ENCODE measurements around the gene ABL2. TPM values are rescaled to one million over a fixed set of nuclear protein-coding genes. Genes with fewer than 3 reads are reported as not detected.

ABL2 gene
- total RNA-seq, 2 experiments from 2014 or later, result 15.8 to 16.4 TPM

GRCh38 chr1:179154437-179154836, 75.0 kb downstream of the ABL2 start:
- Mint-ChIP-seq H3K27ac (no peak overlapping the region), H3K9me3 (peaks cover 2% of the 10 kb centered on the region), H3K27me3 (no peaks in the 10 kb centered on the region), H3K4me1 (ENCODE audit: low read depth) (peaks cover 29% of the 10 kb centered on the region), H3K4me3 (no peak overlapping the region), H3K36me3 (ENCODE audit: low read depth) (peaks cover 14% of the 10 kb centered on the region)
- no peak for ATAC-seq (ENCODE audit: poor library complexity)
- intact Hi-C loops (cut with DNase I, micrococcal nuclease), result no loop called here
- Histone ChIP-seq H3K4me3 (ENCODE audit: low read length) (no peak overlapping the region), H3K36me3 (ENCODE audit: insufficient read depth, low read length) (no peaks in the 10 kb centered on the region), H3K27me3 (ENCODE audit: control insufficient read depth in 1 of 2, insufficient read depth in 2 of 2, low read length in 2 of 2) (no peaks in the 10 kb centered on the region), H3K27ac (ENCODE audit: low read depth in 1 of 2, low read length in 2 of 2) (no peak overlapping the region), H3K4me1 (ENCODE audit: insufficient read depth, low read length) (no peaks in the 10 kb centered on the region), H3K9me3 (ENCODE audit: control insufficient read depth in 1 of 2, insufficient read depth in 1 of 2, low read length in 2 of 2) (no peaks in the 10 kb centered on the region)
- ChIA-PET CTCF (no interaction called here), POLR2A (no interaction called here)
- no peak for DNase-seq
- no peak for TF ChIP-seq CTCF (IDR thresholded peaks at IDR 0.05)

GRCh38 chr1:179153217-179153616, 76.3 kb downstream of the ABL2 start:
- Mint-ChIP-seq H3K27ac (no peak overlapping the region), H3K9me3 (peaks cover 2% of the 10 kb centered on the region), H3K4me3 (no peak overlapping the region), H3K4me1 (ENCODE audit: low read depth) (peaks cover 29% of the 10 kb centered on the region), H3K27me3 (no peaks in the 10 kb centered on the region), H3K36me3 (ENCODE audit: low read depth) (peaks cover 21% of the 10 kb centered on the region)
- no peaks in the 10 kb centered on the region for H3K36me3 ChIP-seq (ENCODE audit: insufficient read depth, low read length)
- no peaks in the 10 kb centered on the region for H3K9me3 ChIP-seq (ENCODE audit: control insufficient read depth in 1 of 2, insufficient read depth in 1 of 2, low read length in 2 of 2)
- no peaks in the 10 kb centered on the region for H3K4me1 ChIP-seq (ENCODE audit: insufficient read depth, low read length)
- no peak overlapping the region for H3K4me3 ChIP-seq (ENCODE audit: low read length)
- H3K27me3 ChIP-seq (ENCODE audit: control insufficient read depth in 1 of 2, insufficient read depth in 2 of 2, low read length in 2 of 2), result no peaks in the 10 kb centered on the region
- POLR2A ChIA-PET, result interaction anchor here (1.0 kb wide), 1 partner anchor 10 kb away, joined by 3 read pairs; no protein-coding TSS in a partner anchor
- no peak overlapping the region for H3K27ac ChIP-seq (ENCODE audit: low read depth in 1 of 2, low read length in 2 of 2)
- ATAC-seq (ENCODE audit: poor library complexity) (peak; percentile 29), DNase-seq (no peak)
- no peak for TF ChIP-seq CTCF (IDR thresholded peaks at IDR 0.05)
- intact Hi-C loops (cut with DNase I, micrococcal nuclease), result no loop called here
- CTCF ChIA-PET, result interaction anchor here (0.6 kb wide), 1 partner anchor 19 kb away, joined by 3 read pairs; no protein-coding TSS in a partner anchor

- Histone ChIP-seq H3K4me3 (ENCODE audit: low read length) (no peak overlapping the region), H3K9me3 (ENCODE audit: control insufficient read depth in 1 of 2, insufficient read depth in 1 of 2, low read length in 2 of 2) (no peaks in the 10 kb centered on the region), H3K36me3 (ENCODE audit: insufficient read depth, low read length) (no peaks in the 10 kb centered on the region), H3K4me1 (ENCODE audit: insufficient read depth, low read length) (no peaks in the 10 kb centered on the region), H3K27me3 (ENCODE audit: control insufficient read depth in 1 of 2, insufficient read depth in 2 of 2, low read length in 2 of 2) (no peaks in the 10 kb centered on the region), H3K27ac (ENCODE audit: low read depth in 1 of 2, low read length in 2 of 2) (no peak overlapping the region)
- ChIA-PET POLR2A (no interaction called here), CTCF (interaction anchor here (0.8 kb wide), 1 partner anchor 9 kb away, joined by 3 read pairs; no protein-coding TSS in a partner anchor)
- peaks cover 21% of the 10 kb centered on the region for H3K36me3 Mint-ChIP-seq (ENCODE audit: low read depth)
- H3K4me3 Mint-ChIP-seq, result no peak overlapping the region
- peaks cover 29% of the 10 kb centered on the region for H3K4me1 Mint-ChIP-seq (ENCODE audit: low read depth)
- H3K27me3 Mint-ChIP-seq, result no peaks in the 10 kb centered on the region
- peaks cover 2% of the 10 kb centered on the region for H3K9me3 Mint-ChIP-seq
- DNase-seq, result no peak
- no peak for TF ChIP-seq CTCF (IDR thresholded peaks at IDR 0.05)
- intact Hi-C loops (cut with DNase I, micrococcal nuclease), result no loop called here
- ATAC-seq (ENCODE audit: poor library complexity), result no peak
- peak overlapping the region; percentile 0 for H3K27ac Mint-ChIP-seq
Measured at GRCh38 chr1:179151908-179152682, 77.4 kb downstream of the ABL2 start.
